HCT116 (cell line): Measurements from ENCODE around the gene RASSF7. TPM values are rescaled to one million over a fixed set of nuclear protein-coding genes. Genes with fewer than 3 reads are reported as not detected.

Source experiments
- ATAC-seq: fragments of 200-7000 bp; cut with Tn5 transposase; 2 replicates; pipeline ENCODE4 v1.9.1; 2020; ENCODE audit warnings: mild to moderate bottlenecking, moderate library complexity
- BruUV-seq: library from RNA; stranded (reverse); fragments of 400-500 nt; replicated peaks from 2 replicates; lab custom pipeline; 2021; lab: Mats Ljungman, UMichigan
- CTCF ChIA-PET: fragments of 300-600 bp; sonication (Branson Sonifier 250); formaldehyde crosslinking; loops from one replicate; lab custom pipeline; 2021; ENCODE audit warnings: antibody characterized with exemption; lab: Charles Lee
- POLR2A ChIA-PET: fragments of 300-600, 350-600 bp; sonication (Branson Sonifier 250); formaldehyde crosslinking; loops from one replicate; lab custom pipeline; 2021; ENCODE audit warnings: antibody characterized with exemption; lab: Charles Lee
- RAD21 ChIA-PET, 2 experiments: fragments of 300-600 bp; sonication (Branson Sonifier 250); formaldehyde crosslinking; loops; one replicate each; lab custom pipeline; 2023; ENCODE audit warnings: low total read pairs in 2 of 2; ENCODE audit not compliant: uncharacterized antibody in 2 of 2, unreplicated experiment in 2 of 2, low non-redundant PET in 1 of 2; lab: Charles Lee
- DNase-seq: peaks from one replicate; pipeline ENCODE4 v3.0.0-alpha.2; 2010; ENCODE audit warnings: low read depth, low spot score
- H2AFZ ChIP-seq: fragments of 200-600 bp; shearing (Covaris generic), sonication (generic); 2 replicates; pipeline ENCODE4 v1.6.1; 2017; ENCODE audit warnings: low read depth, mixed run types, mixed read lengths, antibody characterized with exemption, low read length; ENCODE audit not compliant: poor library complexity, severe bottlenecking
- H3K27ac ChIP-seq: 2 replicates; pipeline ENCODE4 v1.5.1; 2012; ENCODE audit warnings: low read depth, low read length
- H3K27me3 ChIP-seq: fragments of 200-600 bp; sonication (generic); 2 replicates; pipeline ENCODE4 v1.6.1; 2016; ENCODE audit warnings: mixed run types, low read length, mixed read lengths; ENCODE audit not compliant: insufficient read depth
- H3K36me3 ChIP-seq, 2 experiments: fragments of 200-500 bp in 1 of 2; fragments of 200-600 bp in 1 of 2; sonication (Bioruptor generic) in 1 of 2; sonication (generic) in 1 of 2; 2 replicates each; pipeline versions ENCODE4 v1.5.1 to v1.6.1; 2014 to 2016; ENCODE audit warnings: low read length in 2 of 2, inconsistent platforms in 1 of 2, mixed read lengths in 1 of 2, mixed run types in 1 of 2; ENCODE audit not compliant: insufficient read depth in 2 of 2, control insufficient read depth in 1 of 2
- H3K4me1 ChIP-seq, 2 experiments: fragments of 200-600 bp in 1 of 2; sonication (generic) in 1 of 2; 2 replicates each; pipeline versions ENCODE4 v1.5.1 to v1.6.1; 2012 to 2017; ENCODE audit warnings: low read length in 2 of 2, inconsistent platforms in 1 of 2, mild to moderate bottlenecking in 1 of 2, mixed read lengths in 1 of 2, mixed run types in 1 of 2, moderate library complexity in 1 of 2; ENCODE audit not compliant: insufficient read depth in 2 of 2, control insufficient read depth in 1 of 2
- H3K4me2 ChIP-seq: fragments of 200-600 bp; sonication (generic); 2 replicates; pipeline ENCODE4 v1.6.1; 2017; ENCODE audit warnings: mixed run types, low read length, mixed read lengths
- H3K4me3 ChIP-seq, 2 experiments: fragments of 200-600 bp in 1 of 2; sonication (generic) in 1 of 2; replicated peaks in 1 of 2; 2 replicates each; pipeline ENCODE4 v1.5.1; 2011 to 2016; ENCODE audit warnings: low read length in 2 of 2, control low read depth in 1 of 2, low read depth in 1 of 2, mild to moderate bottlenecking in 1 of 2, mixed read lengths in 1 of 2, mixed run types in 1 of 2
- H3K79me2 ChIP-seq: fragments of 200-600 bp; sonication (generic); 2 replicates; pipeline ENCODE4 v1.6.1; 2017; ENCODE audit warnings: mild to moderate bottlenecking, mixed run types, low read length, moderate library complexity, mixed read lengths; ENCODE audit not compliant: insufficient read depth
- H3K9ac ChIP-seq: fragments of 200-600 bp; sonication (generic); 2 replicates; pipeline ENCODE4 v1.6.1; 2016; ENCODE audit warnings: low read length, mixed read lengths
- H3K9me2 ChIP-seq: fragments of 200-600 bp; sonication (generic), shearing (Covaris generic); 2 replicates; pipeline ENCODE4 v1.6.1; 2017; ENCODE audit warnings: mixed run types, mild to moderate bottlenecking, moderate library complexity; ENCODE audit not compliant: insufficient read depth
- H3K9me3 ChIP-seq, 2 experiments: fragments of 200-500 bp in 1 of 2; fragments of 200-600 bp in 1 of 2; sonication (Bioruptor generic) in 1 of 2; sonication (generic) in 1 of 2; 2 replicates each; pipeline ENCODE4 v1.6.1; 2014 to 2017; ENCODE audit warnings: low read length in 2 of 2, mixed read lengths in 2 of 2, inconsistent platforms in 1 of 2, low read depth in 1 of 2, mild to moderate bottlenecking in 1 of 2, mixed run types in 1 of 2, moderate library complexity in 1 of 2; ENCODE audit not compliant: control insufficient read depth in 1 of 2, insufficient read depth in 1 of 2
- H4K20me1 ChIP-seq: fragments of 200-600 bp; sonication (generic), shearing (Covaris generic); 2 replicates; pipeline ENCODE4 v1.6.1; 2017; ENCODE audit warnings: mixed run types, mild to moderate bottlenecking, moderate library complexity; ENCODE audit not compliant: insufficient read depth
- CBX3 ChIP-seq: IDR thresholded peaks from 2 replicates; pipeline ENCODE4 v1.6.1; 2012; ENCODE audit warnings: low read depth
- ELF1 ChIP-seq: IDR thresholded peaks from 2 replicates; pipeline ENCODE4 v1.6.1; 2012; ENCODE audit warnings: low read depth, borderline replicate concordance
- EZH2 ChIP-seq: fragments of 200-600 bp; sonication (generic); IDR thresholded peaks from 2 replicates; pipeline ENCODE4 v1.6.1; 2017; ENCODE audit warnings: antibody characterized with exemption, mixed run types
- EZH2phosphoT487 ChIP-seq: fragments of 200-600 bp; IDR thresholded peaks from 2 replicates; pipeline ENCODE4 v1.6.1; 2018; ENCODE audit warnings: antibody characterized with exemption, borderline replicate concordance
- JUND ChIP-seq: IDR thresholded peaks from 2 replicates; pipeline ENCODE4 v1.6.1; 2012
- MAX ChIP-seq: IDR thresholded peaks from 2 replicates; pipeline ENCODE4 v1.6.1; 2012
- POLR2AphosphoS5 ChIP-seq: IDR thresholded peaks from 2 replicates; pipeline ENCODE4 v1.6.1; 2011; ENCODE audit warnings: mild to moderate bottlenecking, low read depth, low read length, moderate library complexity
- RAD21 ChIP-seq: IDR thresholded peaks from 2 replicates; pipeline ENCODE4 v1.6.1; 2012; ENCODE audit warnings: low read depth, mild to moderate bottlenecking
- SIN3A ChIP-seq: IDR thresholded peaks from 2 replicates; pipeline ENCODE4 v1.6.1; 2012; ENCODE audit warnings: low read depth
- SP1 ChIP-seq: IDR thresholded peaks from 2 replicates; pipeline ENCODE4 v1.6.1; 2012; ENCODE audit warnings: low read depth
- SRF ChIP-seq: IDR thresholded peaks from 2 replicates; pipeline ENCODE4 v1.6.1; 2012; ENCODE audit warnings: low read depth
- TCF7L2 ChIP-seq: IDR thresholded peaks from 2 replicates; pipeline ENCODE4 v1.7.0; 2011; ENCODE audit warnings: borderline replicate concordance, inconsistent platforms; ENCODE audit not compliant: insufficient read depth, insufficient read length; ENCODE audit errors: extremely low read depth
- ZBTB33 ChIP-seq: IDR thresholded peaks from 2 replicates; pipeline ENCODE4 v1.6.1; 2011; ENCODE audit warnings: mild to moderate bottlenecking, low read length, moderate library complexity; ENCODE audit not compliant: insufficient replicate concordance; ENCODE audit errors: extremely low read depth
- ZFX ChIP-seq: fragments of 450-650 bp; IDR thresholded peaks from 2 replicates; pipeline ENCODE4 v1.6.1; 2017
- ZNF274 ChIP-seq: fragments of 200-500 bp; sonication (Bioruptor generic); IDR thresholded peaks from 2 replicates; pipeline ENCODE4 v1.6.1; 2014; ENCODE audit warnings: mild to moderate bottlenecking, low read depth, low read length, inconsistent platforms
- intact Hi-C: fragments of 100-400 bp; cut with micrococcal nuclease; formaldehyde crosslinking; loops from 2 replicates; pipeline ENCODE4 v1.10.0; 2022
- total RNA-seq: library from RNA; stranded (reverse); gene quantifications from one replicate; pipeline ENCODE4 v1.2.1, GENCODE V29; 2021; ENCODE audit not compliant: unreplicated experiment
- TF ChIP-seq, protein P1 (sequence below): IDR thresholded peaks from 2 replicates; pipeline ENCODE4 v1.6.1; 2012

The RASSF7 gene
- total RNA-seq, 1 experiment from 2014 or later: 35.9 TPM

GRCh38 chr11:551596-551995, 9.2 kb upstream of the RASSF7 start:
- POLR2A ChIA-PET: no interaction called here
- CTCF ChIA-PET: no interaction called here
- DNase-seq: no peak
- no peaks in the 10 kb centered on the region for H4K20me1 ChIP-seq
- RAD21 ChIA-PET: no interaction called here
- H3K27me3 ChIP-seq: no peaks in the 10 kb centered on the region
- H3K4me3 ChIP-seq: no peak overlapping the region
- no peak overlapping the region for H2AFZ ChIP-seq
- no peaks in the 10 kb centered on the region for H3K79me2 ChIP-seq
- peaks cover 5 to 22% of the 10 kb centered on the region in 2 experiments; a peak in 3 of 4 replicates for H3K4me1 ChIP-seq
- no peaks in the 10 kb centered on the region for H3K9me3 ChIP-seq
- no peaks in the 10 kb centered on the region for H3K9me2 ChIP-seq
- intact Hi-C loops: no loop called here
- H3K9ac ChIP-seq: no peak overlapping the region
- BruUV-seq: no TSS peak
- no peak overlapping the region for H3K4me2 ChIP-seq
- ATAC-seq: no peak
- TF ChIP-seq SIN3A (no peak), SRF (no peak), EZH2 (no peak), ELF1 (no peak), SP1 (no peak), JUND (no peak), CBX3 (no peak), RAD21 (no peak), ZBTB33 (no peak), POLR2AphosphoS5 (no peak), EZH2phosphoT487 (no peak), TCF7L2 (no peak), MAX (no peak), ZFX (no peak), ZNF274 (no peak)
- TF ChIP-seq, protein P1, sequence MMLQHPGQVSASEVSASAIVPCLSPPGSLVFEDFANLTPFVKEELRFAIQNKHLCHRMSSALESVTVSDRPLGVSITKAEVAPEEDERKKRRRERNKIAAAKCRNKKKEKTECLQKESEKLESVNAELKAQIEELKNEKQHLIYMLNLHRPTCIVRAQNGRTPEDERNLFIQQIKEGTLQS: no peak
- H3K27ac ChIP-seq: no peak overlapping the region
- H3K36me3 ChIP-seq: no peaks in the 10 kb centered on the region
